PC-3 (cell line): Measurements from ENCODE around the gene KCNH1.

ENCODE experiments used
- CTCF ChIP-seq: fragments of 300-600 bp; sonication (generic); conservative IDR thresholded peaks from 2 replicates; pipeline ENCODE4 v1.5.1; 2017; ENCODE audit warnings: antibody characterized with exemption, low read depth, mild to moderate bottlenecking, low read length
- EZH2 ChIP-seq: fragments of 300-600 bp; sonication (generic); IDR thresholded peaks from one replicate; pipeline ENCODE4 v1.6.1; 2017; ENCODE audit warnings: antibody characterized with exemption, mild to moderate bottlenecking, low read length; ENCODE audit not compliant: unreplicated experiment

DNA sequence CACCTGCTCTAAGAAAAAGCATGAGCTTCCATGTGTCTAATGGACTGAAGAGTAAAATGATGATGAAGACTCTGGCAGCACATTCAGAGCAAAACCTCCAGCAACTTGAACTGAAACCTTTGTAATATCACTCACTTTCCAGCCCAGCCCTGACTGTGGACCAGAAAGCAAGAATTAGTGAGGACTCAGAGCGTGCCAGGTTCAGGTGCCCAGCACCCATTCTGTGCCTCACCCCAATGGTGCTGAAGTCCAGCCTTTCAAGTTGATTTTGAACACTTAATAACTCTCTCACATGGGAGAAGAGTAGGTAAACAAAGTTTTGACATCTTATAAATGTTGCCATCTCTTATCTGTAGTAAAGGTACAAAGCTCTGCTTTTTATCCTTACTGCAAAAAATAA is 350.0 kb downstream of the KCNH1 start:
- no peak for TF ChIP-seq CTCF
- TF ChIP-seq EZH2 = no peak
